Measurements from ENCODE around the gene SUSD3. TPM values are rescaled to one million over a fixed set of nuclear protein-coding genes. Genes with fewer than 3 reads are reported as not detected.

SUSD3 gene
- total and polyA plus RNA-seq, 10 of the 15 experiments (the other 5 are each of a cell fraction or from before 2014, with no cell fraction given), result 2.5 to 92.0 (median 31.1) TPM

GRCh38 chr9:93128011-93128714 lies 69.7 kb downstream of the SUSD3 start:
- peaks cover 24% of the 10 kb centered on the region for H3K4me1 ChIP-seq (ENCODE audit: control insufficient read depth, insufficient read depth, low read length)

More at GRCh38 chr9:93128011-93128714, 69.7 kb downstream of the SUSD3 start:
- Histone ChIP-seq H3K9me3 (replicated peaks; ENCODE audit: control insufficient read depth, insufficient read depth, low read length) (no peaks in the 10 kb centered on the region), H3K4me3 (no peak overlapping the region), H3K9ac (ENCODE audit: control insufficient read depth, insufficient read depth, low read length) (no peak overlapping the region), H2AFZ (ENCODE audit: control insufficient read depth, low read depth, low read length) (no peak overlapping the region), H3K36me3 (ENCODE audit: control insufficient read depth in 2 of 2, insufficient read depth in 2 of 2, low read length in 1 of 2) (peaks cover 0 to 4% of the 10 kb centered on the region in 2 experiments; a peak in 2 of 4 replicates), H3K27me3 (replicated peaks in 1 of 2; ENCODE audit: control insufficient read depth in 2 of 2, insufficient read depth in 2 of 2, low read length in 1 of 2) (no peaks in the 10 kb centered on the region), H3K27ac (ENCODE audit: control insufficient read depth, insufficient read depth) (no peak overlapping the region), H3K79me2 (ENCODE audit: control insufficient read depth, insufficient read depth, low read length) (peaks cover 12% of the 10 kb centered on the region), H3K4me2 (ENCODE audit: control insufficient read depth, insufficient read depth) (no peak overlapping the region), H4K20me1 (ENCODE audit: control insufficient read depth, insufficient read depth) (no peaks in the 10 kb centered on the region)
- ChIA-PET SMC1A (ENCODE audit: uncharacterized antibody, unreplicated experiment) (interaction anchor here (1.4 to 1.5 kb wide), 2 partner anchors 19 to 69 kb away, joined by 3 to 4 read pairs; no protein-coding TSS in a partner anchor), RAD21 (ENCODE audit: unreplicated experiment) (interaction anchor here (5.4 kb wide), 1 partner anchor 20 kb away, joined by 21 read pairs; no protein-coding TSS in a partner anchor), CTCF (interaction anchor here (1.2 to 2.3 kb wide), 2 partner anchors 19 kb away, joined by 6 to 16 read pairs; no protein-coding TSS in a partner anchor), POLR2A (interaction anchor here (1.5 kb wide), 1 partner anchor 32 kb away, joined by 4 read pairs; the partner anchor contains the start of gene CARD19)
- no TSS peak for BruUV-seq (replicated peaks)
- intact Hi-C loops (cut with micrococcal nuclease; ENCODE audit: unreplicated experiment) (no loop called here), in situ Hi-C loops (cut with MboI) (no loop called here)
- TF ChIP-seq ATF3 (IDR thresholded peaks at IDR 0.05; ENCODE audit: borderline replicate concordance, extremely low read depth, low read depth, low read length) (no peak), IRF3 (IDR thresholded peaks at IDR 0.05) (no peak), SMARCA5 (IDR thresholded peaks at IDR 0.05) (no peak), TCF7 (IDR thresholded peaks at IDR 0.05; ENCODE audit: borderline replicate concordance) (no peak), GATAD2B (conservative IDR thresholded peaks at IDR 0.05; ENCODE audit: low read depth) (0 out of 2 replicates have a peak, but pooled peaks have one; percentile 21)
- FAIRE-seq (no peak), ATAC-seq (peak; percentile 12), DNase-seq (ENCODE audit: low read depth, low spot score) (no peak)
- 64% methylated on average over 14 of the region's 14 CpGs for WGBS (ENCODE audit: insufficient coverage, insufficient replicate concordance, low lambda C conversion rate, missing lambda C conversion rate)
